A549 (cell line): ENCODE data around the gene ST6GALNAC5. TPM values are rescaled to one million over a fixed set of nuclear protein-coding genes. Genes with fewer than 3 reads are reported as not detected.

ENCODE experiments used
- ATAC-seq, 2 experiments: fragments of 200-7000 bp in 1 of 2; fragments of >200 bp in 1 of 2; cut with Nextera tagmentation in 1 of 2; cut with Tn5 transposase in 1 of 2; 3 replicates each; pipeline versions ENCODE4 v1.8.0 to v1.9.1; 2018 to 2020; ENCODE audit warnings: mild to moderate bottlenecking in 1 of 2, moderate library complexity in 1 of 2
- CTCF ChIA-PET: fragments of 300-600 bp; sonication (Branson Sonifier 250); formaldehyde crosslinking; extraction: SDS; loops from one replicate; lab custom pipeline; 2021; ENCODE audit warnings: antibody characterized with exemption, inconsistent platforms; lab: Yijun Ruan, JAX
- POLR2A ChIA-PET: fragments of 350-600 bp; formaldehyde crosslinking; extraction: SDS; loops from one replicate; lab custom pipeline; 2021; ENCODE audit warnings: antibody characterized with exemption, inconsistent platforms; lab: Yijun Ruan, JAX
- DNase-seq, 2 experiments: peaks; one replicate each; pipeline versions ENCODE4 v3.0.0 to v3.0.0-alpha.2; 2011 to 2016; ENCODE audit warnings: low read depth in 1 of 2, low spot score in 1 of 2
- FAIRE-seq: peaks from 2 replicates; lab custom pipeline; 2011; peaks lifted over from hg19 to GRCh38; lab: Jason Lieb, UNC
- H3K27ac ChIP-seq, 2 experiments: fragments of >200 bp; sonication (Bioruptor Twin); formaldehyde crosslinking; 3 replicates each; pipeline ENCODE4 v1.5.1; 2016 to 2017
- H3K4me1 ChIP-seq: fragments of >200 bp; sonication (Bioruptor Twin); formaldehyde crosslinking; 3 replicates; pipeline ENCODE4 v1.6.1; 2016
- H3K4me2 ChIP-seq: fragments of >200 bp; sonication (Bioruptor Twin); formaldehyde crosslinking; 3 replicates; pipeline ENCODE4 v1.6.1; 2016
- H3K4me3 ChIP-seq: fragments of >200 bp; sonication (Bioruptor Twin); formaldehyde crosslinking; 3 replicates; pipeline ENCODE4 v1.5.1; 2016
- H3K9me3 ChIP-seq: fragments of >200 bp; sonication (Bioruptor Twin); formaldehyde crosslinking; 3 replicates; pipeline ENCODE4 v1.6.1; 2016
- CEBPB ChIP-seq, 2 experiments: fragments of >200 bp in 1 of 2; sonication (Bioruptor Twin) in 1 of 2; formaldehyde crosslinking in 1 of 2; IDR thresholded peaks; 2 replicates each; pipeline ENCODE4 v1.6.1; 2012 to 2016
- EHF ChIP-seq: fragments of 250-450 bp; sonication (Bioruptor Pico); IDR thresholded peaks from 2 replicates; pipeline ENCODE4 v1.5.0; 2020; ENCODE audit warnings: mild to moderate bottlenecking
- EHMT2 ChIP-seq: fragments of 200-600 bp; sonication (generic); IDR thresholded peaks from 2 replicates; pipeline ENCODE4 v1.6.1; 2016; ENCODE audit warnings: antibody characterized with exemption, low read depth, mild to moderate bottlenecking, moderate library complexity
- EP300 ChIP-seq, 2 experiments: fragments of >200 bp; sonication (Bioruptor Twin); formaldehyde crosslinking; IDR thresholded peaks; 2 replicates in 1 of 2; 3 replicates in 1 of 2; pipeline ENCODE4 v1.6.1; 2016 to 2017
- ESRRA ChIP-seq: fragments of 150-350 bp; IDR thresholded peaks from 2 replicates; pipeline ENCODE4 v1.6.1; 2014; ENCODE audit warnings: mild to moderate bottlenecking, low read length, borderline replicate concordance
- FOSL2 ChIP-seq, 2 experiments: fragments of 450-650 bp in 1 of 2; fragments of >200 bp in 1 of 2; sonication (Bioruptor Twin) in 1 of 2; formaldehyde crosslinking; IDR thresholded peaks; 2 replicates each; pipeline versions ENCODE4 v1.5.0 to v1.6.1; 2016 to 2020; ENCODE audit warnings: mild to moderate bottlenecking in 1 of 2, moderate library complexity in 1 of 2
- FOXS1 ChIP-seq: fragments of 250-450 bp; sonication (Bioruptor Pico); IDR thresholded peaks from 2 replicates; pipeline ENCODE4 v1.5.0; 2020; ENCODE audit warnings: mild to moderate bottlenecking, moderate library complexity
- GATA3 ChIP-seq: IDR thresholded peaks from 2 replicates; pipeline ENCODE4 v1.6.1; 2012; ENCODE audit warnings: borderline replicate concordance
- HDAC2 ChIP-seq: fragments of 200-600 bp; sonication (generic); IDR thresholded peaks from 2 replicates; pipeline ENCODE4 v1.6.1; 2016
- HOXB13 ChIP-seq: fragments of 250-450 bp; sonication (Bioruptor Pico); IDR thresholded peaks from 2 replicates; pipeline ENCODE4 v1.5.0; 2020; ENCODE audit warnings: low read depth, mild to moderate bottlenecking, moderate library complexity
- HOXB5 ChIP-seq: fragments of 250-450 bp; sonication (Bioruptor Pico); IDR thresholded peaks from 2 replicates; pipeline ENCODE4 v1.5.0; 2020; ENCODE audit warnings: mild to moderate bottlenecking, moderate library complexity
- JUN ChIP-seq, 2 experiments: fragments of >200 bp; sonication (Bioruptor Twin); formaldehyde crosslinking; IDR thresholded peaks; 2 replicates in 1 of 2; 3 replicates in 1 of 2; pipeline ENCODE4 v1.6.1; 2016 to 2017
- KDM1A ChIP-seq: fragments of 200-600 bp; sonication (generic); IDR thresholded peaks from 2 replicates; pipeline ENCODE4 v1.6.1; 2016; ENCODE audit warnings: low read depth, mild to moderate bottlenecking
- KDM5A ChIP-seq: fragments of 200-600 bp; sonication (generic); IDR thresholded peaks from 2 replicates; pipeline ENCODE4 v1.6.1; 2016; ENCODE audit warnings: antibody characterized with exemption, mild to moderate bottlenecking
- MYC ChIP-seq: IDR thresholded peaks from 2 replicates; pipeline ENCODE4 v1.6.1; 2012; ENCODE audit warnings: mild to moderate bottlenecking, inconsistent platforms, low read length, improper control_type of control experiment, borderline replicate concordance
- NPAS2 ChIP-seq: fragments of 250-450 bp; sonication (Bioruptor Pico); IDR thresholded peaks from 2 replicates; pipeline ENCODE4 v1.8.0; 2022; ENCODE audit warnings: mild to moderate bottlenecking, moderate library complexity, borderline replicate concordance
- PHF8 ChIP-seq: fragments of 200-600 bp; sonication (generic); IDR thresholded peaks from 2 replicates; pipeline ENCODE4 v1.6.1; 2016; ENCODE audit warnings: low read depth, mild to moderate bottlenecking, antibody characterized with exemption, moderate library complexity, borderline replicate concordance
- POLR2A ChIP-seq: IDR thresholded peaks from 2 replicates; pipeline ENCODE4 v1.6.1; 2012; ENCODE audit warnings: mild to moderate bottlenecking, low read length
- POLR2AphosphoS2 ChIP-seq: conservative IDR thresholded peaks from 2 replicates; pipeline ENCODE4 v1.6.1; 2012; ENCODE audit warnings: low read length, improper control_type of control experiment, inconsistent platforms
- RAD21 ChIP-seq, 2 experiments: fragments of >200 bp in 1 of 2; sonication (Bioruptor Twin) in 1 of 2; formaldehyde crosslinking in 1 of 2; IDR thresholded peaks in 1 of 2; conservative IDR thresholded peaks in 1 of 2; 2 replicates in 1 of 2; 3 replicates in 1 of 2; pipeline ENCODE4 v1.6.1; 2012 to 2018; ENCODE audit warnings: inconsistent platforms in 1 of 2
- RCOR1 ChIP-seq: fragments of 150-350 bp; IDR thresholded peaks from 2 replicates; pipeline ENCODE4 v1.6.1; 2014; ENCODE audit warnings: antibody characterized with exemption, low read length, low read depth
- SMC3 ChIP-seq: fragments of >200 bp; sonication (Bioruptor Twin); formaldehyde crosslinking; IDR thresholded peaks from 3 replicates; pipeline ENCODE4 v1.6.1; 2018; ENCODE audit warnings: inconsistent platforms
- SREBF2 ChIP-seq: fragments of 450-650 bp; IDR thresholded peaks from 2 replicates; pipeline ENCODE4 v1.6.1; 2014; ENCODE audit warnings: mild to moderate bottlenecking, moderate library complexity
- TP53 ChIP-seq: fragments of 250-450 bp; sonication (Bioruptor Pico); IDR thresholded peaks from 2 replicates; pipeline ENCODE4 v1.5.0; 2021; ENCODE audit warnings: mild to moderate bottlenecking, moderate library complexity
- USF2 ChIP-seq: fragments of 450-650 bp; IDR thresholded peaks from 2 replicates; pipeline ENCODE4 v1.6.1; 2014; ENCODE audit warnings: antibody characterized with exemption
- ZFP36 ChIP-seq: fragments of 450-650 bp; IDR thresholded peaks from 2 replicates; pipeline ENCODE4 v1.6.1; 2014; ENCODE audit warnings: borderline replicate concordance; ENCODE audit not compliant: partially characterized antibody
- ZSCAN20 ChIP-seq: fragments of 250-450 bp; sonication (Bioruptor Pico); IDR thresholded peaks from 2 replicates; pipeline ENCODE4 v1.8.0; 2022; ENCODE audit warnings: mild to moderate bottlenecking, moderate library complexity
- WGBS: methylation state at CpG from one replicate; pipeline ENCODE4 v1.1.6; 2017; ENCODE audit errors: missing lambda C conversion rate; 5-methylcytosine and 5-hydroxymethylcytosine counted together
- polyA plus RNA-seq, 4 experiments: library from polyadenylated mRNA; depleted of rRNA in 3 of 4; stranded (reverse); fragments of >200 nt; fragmentation: RNase III in 1 of 4; extraction: RNeasy Plus Mini Kit Qiagen cat#74134 plus additional on column Dnase treatment in 1 of 4; gene quantifications; 2 replicates in 3 of 4; 3 replicates in 1 of 4; pipeline ENCODE4 v1.2.3, GENCODE V29; 2011 to 2017
- TF ChIP-seq, protein P1 (sequence below): IDR thresholded peaks from 2 replicates; pipeline ENCODE4 v1.6.1; 2012; ENCODE audit warnings: low read depth, borderline replicate concordance

The ST6GALNAC5 gene
- polyA plus RNA-seq, 2 of the 4 experiments (the other 2 are of a cell fraction) = not detected

- CTCF ChIA-PET = no interaction called here
- TF ChIP-seq HDAC2 (no peak), SMC3 (no peak), EHF (CRISPR knock-in tag) (no peak), RCOR1 (no peak), POLR2AphosphoS2 (no peak), JUN (IDR thresholded peaks at IDR 0.05) (no peak), GATA3 (no peak), NPAS2 (no peak), EHMT2 (no peak)
- TF ChIP-seq, protein P1, sequence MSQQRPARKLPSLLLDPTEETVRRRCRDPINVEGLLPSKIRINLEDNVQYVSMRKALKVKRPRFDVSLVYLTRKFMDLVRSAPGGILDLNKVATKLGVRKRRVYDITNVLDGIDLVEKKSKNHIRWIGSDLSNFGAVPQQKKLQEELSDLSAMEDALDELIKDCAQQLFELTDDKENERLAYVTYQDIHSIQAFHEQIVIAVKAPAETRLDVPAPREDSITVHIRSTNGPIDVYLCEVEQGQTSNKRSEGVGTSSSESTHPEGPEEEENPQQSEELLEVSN = no peak
- TF ChIP-seq, all 56 proteins: peak for 0
- ATAC-seq = no peak
Observed at GRCh38 chr1:76948846-76949245, 81.6 kb downstream of the ST6GALNAC5 start.

DNA sequence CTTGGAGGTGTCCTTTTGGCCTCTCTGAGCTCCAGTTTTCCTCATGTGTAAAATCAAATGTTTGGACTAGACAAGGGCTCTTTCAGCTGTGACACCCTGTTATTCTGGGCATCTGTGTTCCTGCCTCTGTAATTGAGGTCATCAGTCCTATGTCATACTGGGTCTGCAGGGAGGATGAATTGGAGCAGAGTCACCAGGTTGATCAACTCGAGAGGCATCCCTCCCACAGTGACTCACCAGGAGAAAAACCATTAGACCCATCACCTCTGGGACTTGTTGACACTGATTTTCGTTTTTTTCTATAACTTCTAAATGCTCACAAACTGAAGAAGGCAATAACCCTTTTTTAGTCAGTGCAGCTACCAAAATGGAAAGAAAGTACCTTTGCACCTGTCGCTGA is 82.2 kb downstream of the ST6GALNAC5 start:
- H3K4me2 ChIP-seq = no peak overlapping the region
- DNase-seq (no peak), FAIRE-seq (no peak)

More at GRCh38 chr1:76948846-76949245, 81.6 kb downstream of the ST6GALNAC5 start:
- no peaks in the 10 kb centered on the region for H3K9me3 ChIP-seq
- FAIRE-seq = no peak
- H3K27ac ChIP-seq = no peak overlapping the region
- H3K4me1 ChIP-seq = 0 out of 3 replicates have a peak, but pooled peaks cover 2% of the 10 kb centered on the region
- H3K4me3 ChIP-seq = no peak overlapping the region
- no peak overlapping the region for H3K4me2 ChIP-seq
- POLR2A ChIA-PET = no interaction called here
- no peak for DNase-seq

GRCh38 chr1:76950306-76950705 is 83.0 kb downstream of the ST6GALNAC5 start:
- TF ChIP-seq EP300 (IDR thresholded peaks at IDR 0.05) = no peak
- no peak for TF ChIP-seq FOXS1
- TF ChIP-seq CEBPB (IDR thresholded peaks at IDR 0.05) = no peak
- TF ChIP-seq PHF8 = no peak
- no peak for TF ChIP-seq RAD21 (conservative IDR thresholded peaks at IDR 0.05 in 1 of 2, IDR thresholded peaks at IDR 0.05 in 1 of 2)
- TF ChIP-seq ZFP36 = no peak
- no peak for TF ChIP-seq FOSL2 (IDR thresholded peaks at IDR 0.05)
- TF ChIP-seq FOSL2 (CRISPR knock-in tag; IDR thresholded peaks at IDR 0.05) = no peak
- no peak for TF ChIP-seq USF2
- no peak for TF ChIP-seq TP53 (CRISPR knock-in tag)
- TF ChIP-seq HOXB5 (CRISPR knock-in tag) = no peak
- TF ChIP-seq HOXB13 (CRISPR knock-in tag) = no peak
- TF ChIP-seq ESRRA = no peak
- no peak for TF ChIP-seq ZSCAN20 (CRISPR knock-in tag)
- TF ChIP-seq NPAS2 = no peak
- TF ChIP-seq, all 56 proteins: peak for 0
- FAIRE-seq (no peak), DNase-seq (no peak), ATAC-seq (no peak)
- WGBS = 21% methylated on average over 2 of the region's 2 CpGs
- no peak overlapping the region for H3K4me3 ChIP-seq
- H3K4me1 ChIP-seq = no peaks in the 10 kb centered on the region
- no peak overlapping the region for H3K27ac ChIP-seq
- H3K9me3 ChIP-seq = no peaks in the 10 kb centered on the region
- no peak overlapping the region for H3K4me2 ChIP-seq
- ChIA-PET POLR2A (no interaction called here), CTCF (no interaction called here)

More for the DNA sequence above, 82.2 kb downstream of the ST6GALNAC5 start:
- H3K4me1 ChIP-seq = 0 out of 3 replicates have a peak, but pooled peaks cover 2% of the 10 kb centered on the region
- WGBS = 23% methylated on average over 3 of the region's 3 CpGs
- CTCF ChIA-PET = no interaction called here
- ATAC-seq = no peak
- H3K4me3 ChIP-seq = no peak overlapping the region
- POLR2A ChIA-PET = no interaction called here
- no peak overlapping the region for H3K27ac ChIP-seq
- TF ChIP-seq KDM5A (no peak), POLR2A (no peak), KDM1A (no peak), MYC (no peak), SREBF2 (no peak)
- TF ChIP-seq, protein P1 = no peak
- TF ChIP-seq, all 56 proteins: peak for 0
- H3K9me3 ChIP-seq = no peaks in the 10 kb centered on the region
